ENCODE results near the gene LRP5.
"Not testable (repeated sequence)": the region's sequence is repeated elsewhere in the genome, so short reads cannot be mapped to it uniquely, and the experiment has no call there.

LRP5 gene

GRCh38 chr11:68469122-68469521 is 156.7 kb downstream of the LRP5 start:
- TF ChIP-seq CTCF (IDR thresholded peaks at IDR 0.05; ENCODE audit: insufficient read depth, low read depth, low read length, missing control alignments) = no peak
- no peak for DNase-seq (ENCODE audit: low read depth)
- no peak overlapping the region for H3K4me3 ChIP-seq (ENCODE audit: low read depth, low read length)

- TF ChIP-seq CTCF (IDR thresholded peaks at IDR 0.05; ENCODE audit: insufficient read depth, low read depth, low read length, missing control alignments) = no peak
- DNase-seq (ENCODE audit: low read depth) = no peak
- H3K4me3 ChIP-seq (ENCODE audit: low read depth, low read length) = no peak overlapping the region
Observed at GRCh38 chr11:68469642-68470041, 157.3 kb downstream of the LRP5 start.

GRCh38 chr11:68470304-68470811 is 158.0 kb downstream of the LRP5 start:
- no peak for DNase-seq (ENCODE audit: low read depth)
- TF ChIP-seq CTCF (IDR thresholded peaks at IDR 0.05; ENCODE audit: insufficient read depth, low read depth, low read length, missing control alignments) = no peak
- no peak overlapping the region for H3K4me3 ChIP-seq (ENCODE audit: low read depth, low read length)

- no peak overlapping the region for H3K4me3 ChIP-seq (ENCODE audit: low read depth, low read length)
- TF ChIP-seq CTCF (IDR thresholded peaks at IDR 0.05; ENCODE audit: insufficient read depth, low read depth, low read length, missing control alignments) = no peak
- DNase-seq (ENCODE audit: low read depth) = peak; percentile 13
Observed at GRCh38 chr11:68471360-68472340, 159.3 kb downstream of the LRP5 start.

- no peak for DNase-seq (ENCODE audit: low read depth)
- no peak overlapping the region for H3K4me3 ChIP-seq (ENCODE audit: low read depth, low read length)
- TF ChIP-seq CTCF (IDR thresholded peaks at IDR 0.05; ENCODE audit: insufficient read depth, low read depth, low read length, missing control alignments) = no peak
Observed at GRCh38 chr11:68472778-68473177, 160.4 kb downstream of the LRP5 start.

GRCh38 chr11:68473693-68474092 is 161.3 kb downstream of the LRP5 start:
- TF ChIP-seq CTCF (IDR thresholded peaks at IDR 0.05; ENCODE audit: insufficient read depth, low read depth, low read length, missing control alignments) = no peak
- DNase-seq (ENCODE audit: low read depth) = no peak
- no peak overlapping the region for H3K4me3 ChIP-seq (ENCODE audit: low read depth, low read length)

GRCh38 chr11:68475626-68476025 is 163.2 kb downstream of the LRP5 start:
- DNase-seq (ENCODE audit: low read depth) = not testable (repeated sequence)

More at GRCh38 chr11:68475626-68476025, 163.2 kb downstream of the LRP5 start:
- H3K4me3 ChIP-seq (ENCODE audit: low read depth, low read length) = not testable (repeated sequence)
